ENCODE data around the gene MTNR1A. TPM values are rescaled to one million over a fixed set of nuclear protein-coding genes. Genes with fewer than 3 reads are reported as not detected.

The MTNR1A gene
- total and polyA plus RNA-seq, 9 of the 15 experiments (the other 6 are each of a cell fraction or from before 2014, with no cell fraction given), result 0.09 to 0.12 (median 0.10) TPM; not detected in 5

- no peak for TF ChIP-seq CEBPZ (IDR thresholded peaks at IDR 0.05; ENCODE audit: borderline replicate concordance, low read depth, low read length)
- TF ChIP-seq ETV6 (IDR thresholded peaks at IDR 0.05; ENCODE audit: borderline replicate concordance in 1 of 2, low read depth in 2 of 2, low read length in 1 of 2), result no peak
- TF ChIP-seq ETV6 (CRISPR knock-in tag; IDR thresholded peaks at IDR 0.05; ENCODE audit: borderline replicate concordance), result no peak
- peak; percentile 65; the same call in 1 of the 2 replicates for TF ChIP-seq ZNF592 (IDR thresholded peaks at IDR 0.05)
- TF ChIP-seq FOXJ2 (tag; IDR thresholded peaks at IDR 0.05), result no peak
- TF ChIP-seq RBM39 (optimal IDR thresholded peaks at IDR 0.05; ENCODE audit: low read depth, low read length), result no peak
- TF ChIP-seq, protein P1, sequence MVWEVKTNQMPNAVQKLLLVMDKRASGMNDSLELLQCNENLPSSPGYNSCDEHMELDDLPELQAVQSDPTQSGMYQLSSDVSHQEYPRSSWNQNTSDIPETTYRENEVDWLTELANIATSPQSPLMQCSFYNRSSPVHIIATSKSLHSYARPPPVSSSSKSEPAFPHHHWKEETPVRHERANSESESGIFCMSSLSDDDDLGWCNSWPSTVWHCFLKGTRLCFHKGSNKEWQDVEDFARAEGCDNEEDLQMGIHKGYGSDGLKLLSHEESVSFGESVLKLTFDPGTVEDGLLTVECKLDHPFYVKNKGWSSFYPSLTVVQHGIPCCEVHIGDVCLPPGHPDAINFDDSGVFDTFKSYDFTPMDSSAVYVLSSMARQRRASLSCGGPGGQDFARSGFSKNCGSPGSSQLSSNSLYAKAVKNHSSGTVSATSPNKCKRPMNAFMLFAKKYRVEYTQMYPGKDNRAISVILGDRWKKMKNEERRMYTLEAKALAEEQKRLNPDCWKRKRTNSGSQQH (CRISPR knock-in tag; IDR thresholded peaks at IDR 0.05), result no peak
- TF ChIP-seq ASH1L (IDR thresholded peaks at IDR 0.05; ENCODE audit: borderline replicate concordance, low read depth, partially characterized antibody), result no peak
- no peak for TF ChIP-seq DMBX1 (CRISPR knock-in tag; IDR thresholded peaks at IDR 0.05; ENCODE audit: borderline replicate concordance)
- no peak for TF ChIP-seq ZBTB7A (IDR thresholded peaks at IDR 0.05; ENCODE audit: borderline replicate concordance, control insufficient read depth, low read depth, low read length)
- no peak for TF ChIP-seq LARP7 (IDR thresholded peaks at IDR 0.05)
- peak; percentile 90 for TF ChIP-seq NFE2 (IDR thresholded peaks at IDR 0.05; ENCODE audit: low read depth)
Measured at GRCh38 chr4:186537843-186538521, 17.4 kb downstream of the MTNR1A start (continued).
